Measurements from ENCODE around the gene NINL. TPM values are rescaled to one million over a fixed set of nuclear protein-coding genes. Genes with fewer than 3 reads are reported as not detected.
"Not testable (repeated sequence)": the region's sequence is repeated elsewhere in the genome, so short reads cannot be mapped to it uniquely, and the experiment has no call there.

NINL gene
- total RNA-seq, 3 donors from 2014 or later, result 0.61 to 0.71 (median 0.66) TPM

DNA sequence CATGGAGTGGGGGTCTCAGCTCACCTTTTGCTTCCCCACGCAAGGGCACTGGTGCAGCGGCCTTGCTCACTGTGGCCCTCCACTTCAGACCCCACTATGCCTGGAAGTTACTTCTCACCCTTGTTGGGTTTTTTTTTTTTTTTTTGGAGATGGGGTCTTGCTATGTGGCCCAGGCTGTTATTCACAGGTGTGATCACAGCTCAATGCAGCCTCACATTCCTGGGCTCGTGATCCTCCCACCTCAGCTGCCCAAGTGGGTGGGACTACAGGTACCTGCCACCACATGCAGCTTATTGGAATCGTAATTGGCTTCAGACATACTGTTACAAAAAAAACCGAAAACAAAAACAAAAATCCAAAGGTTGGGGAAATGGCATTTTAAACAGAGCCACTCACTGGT, 32.4 kb downstream of the NINL start:
- Mint-ChIP-seq H3K4me1 (ENCODE audit: low read depth) (no peaks in the 10 kb centered on the region), H3K9me3 (no peaks in the 10 kb centered on the region), H3K27me3 (ENCODE audit: low read depth) (no peaks in the 10 kb centered on the region), H3K36me3 (ENCODE audit: insufficient read depth) (no peaks in the 10 kb centered on the region), H3K4me3 (no peak overlapping the region)
- DNase-seq, result no peak
- no peak for ATAC-seq

DNA sequence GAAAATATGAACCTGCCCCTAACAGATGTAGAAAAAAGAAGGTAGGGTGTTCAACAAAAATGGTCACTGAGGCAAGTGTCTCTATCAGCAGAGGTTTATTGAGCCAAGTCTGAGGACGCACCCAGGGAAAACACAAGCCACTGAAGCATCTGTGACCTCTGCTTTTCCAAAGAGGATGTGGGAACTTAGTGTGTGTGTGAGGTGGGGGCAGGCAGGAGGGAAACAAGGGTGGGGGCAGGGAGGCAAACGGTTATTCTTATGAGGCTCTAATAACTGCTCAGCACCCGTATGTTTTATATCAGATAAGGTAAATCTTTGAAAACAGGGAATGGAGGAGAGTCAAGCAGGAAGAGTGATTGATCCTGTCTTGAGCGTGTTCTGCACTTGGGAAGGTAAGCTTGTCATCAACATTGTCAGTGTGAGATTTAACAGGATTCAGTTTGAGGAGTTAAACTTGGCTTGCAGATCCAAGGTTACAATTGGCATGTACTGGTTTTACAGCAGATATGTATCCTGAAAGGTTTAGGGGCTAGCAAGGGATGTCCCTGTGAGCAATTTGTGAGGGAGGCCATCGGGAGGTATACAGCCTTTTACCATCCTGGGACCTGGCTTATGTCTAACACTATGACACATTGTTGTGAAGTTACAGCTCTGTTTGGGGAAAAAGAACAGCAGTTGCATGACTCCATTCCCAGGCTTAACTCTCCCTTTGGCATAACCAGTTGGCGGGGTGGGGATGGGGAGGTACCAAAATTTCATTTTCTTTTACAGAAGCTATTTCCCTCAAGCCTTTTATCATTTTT, 33.7 kb downstream of the NINL start:
- Mint-ChIP-seq H3K9me3 (no peaks in the 10 kb centered on the region), H3K36me3 (ENCODE audit: insufficient read depth) (no peaks in the 10 kb centered on the region), H3K4me3 (no peak overlapping the region), H3K27me3 (ENCODE audit: low read depth) (no peaks in the 10 kb centered on the region), H3K4me1 (ENCODE audit: low read depth) (no peaks in the 10 kb centered on the region)
- DNase-seq (no peak), ATAC-seq (no peak)

DNA sequence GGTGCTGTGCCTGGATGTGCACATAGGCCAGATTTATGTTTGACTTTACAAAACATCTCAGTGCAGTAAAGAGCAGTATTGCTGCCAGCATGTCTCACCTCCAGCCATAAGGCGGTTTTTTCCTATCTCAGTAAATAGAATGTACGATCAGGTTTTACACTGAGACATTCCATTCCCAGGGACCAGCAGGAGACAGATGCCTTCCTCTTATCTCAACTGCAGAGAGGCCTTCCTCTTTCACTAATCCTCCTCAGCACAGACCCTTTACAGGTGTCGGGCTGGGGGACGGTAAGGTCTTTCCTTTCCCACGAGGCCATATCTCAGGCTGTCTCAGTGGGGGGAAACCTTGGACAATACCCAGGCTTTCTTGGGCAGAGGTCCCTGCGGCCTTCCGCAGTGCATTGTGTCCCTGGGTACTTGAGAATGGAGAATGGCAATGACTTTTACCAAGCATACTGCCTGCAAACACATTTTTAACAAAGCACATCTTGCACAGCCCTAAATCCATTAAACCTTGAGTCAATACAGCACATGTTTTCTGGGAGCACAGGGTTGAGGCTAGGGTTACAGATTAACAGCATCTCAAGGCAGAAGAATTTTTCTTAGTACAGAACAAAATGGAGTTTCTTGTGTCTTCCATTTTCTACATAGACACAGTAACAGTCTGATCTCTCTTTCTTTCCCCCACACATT, 34.5 kb downstream of the NINL start:
- H3K27me3 Mint-ChIP-seq (ENCODE audit: low read depth); H3K4me3 Mint-ChIP-seq; H3K9me3 Mint-ChIP-seq; ATAC-seq; H3K4me1 Mint-ChIP-seq (ENCODE audit: low read depth); DNase-seq; H3K36me3 Mint-ChIP-seq (ENCODE audit: insufficient read depth): not testable (repeated sequence)

- no peak overlapping the region for H3K4me3 Mint-ChIP-seq
- ATAC-seq, result no peak
- no peaks in the 10 kb centered on the region for H3K27me3 Mint-ChIP-seq (ENCODE audit: low read depth)
- DNase-seq, result no peak
- no peaks in the 10 kb centered on the region for H3K36me3 Mint-ChIP-seq (ENCODE audit: insufficient read depth)
- H3K4me1 Mint-ChIP-seq (ENCODE audit: low read depth), result no peaks in the 10 kb centered on the region
- no peaks in the 10 kb centered on the region for H3K9me3 Mint-ChIP-seq
These were observed 35.4 kb downstream of the NINL start for GRCh38 chr20:25549843-25550477.

DNA sequence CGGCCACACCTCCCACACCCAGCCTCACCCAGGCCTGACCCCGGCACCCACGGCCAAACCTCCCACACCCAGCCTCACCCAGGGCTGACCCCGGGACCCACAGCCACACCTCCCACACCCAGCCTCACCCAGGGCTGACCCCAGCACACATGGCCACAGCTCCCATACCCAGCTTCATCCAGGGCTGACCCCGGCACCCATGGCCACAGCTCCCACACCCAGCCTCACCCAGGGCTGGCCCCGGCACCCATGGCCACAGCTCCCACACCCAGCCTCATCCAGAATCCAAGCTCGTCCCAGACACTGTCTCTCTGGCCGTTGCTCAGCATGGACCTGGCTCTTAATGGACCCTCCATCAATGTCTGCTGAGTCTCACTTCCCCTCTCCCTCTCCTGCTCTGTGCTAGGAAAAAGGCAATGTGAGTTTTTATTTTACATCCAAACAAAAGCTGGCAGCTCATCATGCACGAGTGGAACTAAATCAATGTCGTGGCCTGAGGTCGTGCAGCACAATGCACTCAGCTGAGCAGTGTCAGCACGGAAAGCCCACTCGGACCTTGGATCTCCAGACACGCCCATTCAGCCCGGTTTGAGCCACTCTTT, 36.1 kb downstream of the NINL start:
- H3K4me3 Mint-ChIP-seq, result no peak overlapping the region
- H3K4me1 Mint-ChIP-seq (ENCODE audit: low read depth), result no peaks in the 10 kb centered on the region
- no peaks in the 10 kb centered on the region for H3K27me3 Mint-ChIP-seq (ENCODE audit: low read depth)
- ATAC-seq (no peak), DNase-seq (no peak)
- no peaks in the 10 kb centered on the region for H3K9me3 Mint-ChIP-seq
- H3K36me3 Mint-ChIP-seq (ENCODE audit: insufficient read depth), result no peaks in the 10 kb centered on the region

DNA sequence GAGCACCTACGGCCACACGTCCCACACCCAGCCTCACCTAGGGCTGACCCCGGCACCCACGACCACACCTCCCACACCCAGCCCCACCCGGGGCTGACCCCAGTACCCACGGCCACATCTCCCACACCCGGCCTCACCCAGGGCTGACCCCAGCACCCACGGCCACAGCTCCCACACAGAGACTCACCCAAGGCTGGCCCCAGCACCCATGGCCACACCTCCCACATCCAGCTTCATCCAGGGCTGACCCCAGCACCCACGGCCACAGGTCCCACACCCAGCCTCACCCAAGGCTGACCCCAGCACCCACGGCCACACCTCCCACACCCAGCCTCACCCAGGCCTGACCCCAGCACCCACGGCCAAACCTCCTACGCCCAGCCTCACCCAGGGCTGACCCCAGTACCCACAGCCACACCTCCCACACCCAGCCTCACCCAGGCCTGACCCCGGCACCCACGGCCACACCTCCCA, 36.7 kb downstream of the NINL start:
- Mint-ChIP-seq H3K27me3 (ENCODE audit: low read depth) (no peaks in the 10 kb centered on the region), H3K36me3 (ENCODE audit: insufficient read depth) (no peaks in the 10 kb centered on the region), H3K4me1 (ENCODE audit: low read depth) (no peaks in the 10 kb centered on the region), H3K9me3 (no peaks in the 10 kb centered on the region), H3K4me3 (no peak overlapping the region)
- DNase-seq (no peak), ATAC-seq (no peak)

DNA sequence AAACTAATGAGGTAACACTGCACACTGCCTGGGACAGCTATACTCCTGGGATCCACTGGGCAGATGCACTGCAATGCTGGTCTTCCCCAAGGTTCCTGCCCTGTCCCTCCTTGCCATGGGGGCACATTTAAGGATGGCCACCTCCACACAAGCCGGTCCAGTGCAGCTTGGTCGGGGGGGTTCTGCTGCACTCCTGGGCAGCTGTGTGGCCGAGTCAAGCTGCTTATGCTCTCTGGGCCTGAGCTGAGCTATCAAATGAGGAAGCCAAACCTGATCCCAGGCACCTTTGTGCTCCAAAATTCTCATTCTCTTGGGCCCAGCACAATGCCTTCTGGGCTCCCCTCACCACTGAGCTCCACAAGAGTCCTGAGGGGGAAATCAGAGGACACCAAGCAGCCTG, 37.3 kb downstream of the NINL start:
- Mint-ChIP-seq H3K9me3 (no peaks in the 10 kb centered on the region), H3K27me3 (ENCODE audit: low read depth) (no peaks in the 10 kb centered on the region), H3K36me3 (ENCODE audit: insufficient read depth) (no peaks in the 10 kb centered on the region), H3K4me1 (ENCODE audit: low read depth) (no peaks in the 10 kb centered on the region), H3K4me3 (no peak overlapping the region)
- ATAC-seq (no peak), DNase-seq (no peak)

DNA sequence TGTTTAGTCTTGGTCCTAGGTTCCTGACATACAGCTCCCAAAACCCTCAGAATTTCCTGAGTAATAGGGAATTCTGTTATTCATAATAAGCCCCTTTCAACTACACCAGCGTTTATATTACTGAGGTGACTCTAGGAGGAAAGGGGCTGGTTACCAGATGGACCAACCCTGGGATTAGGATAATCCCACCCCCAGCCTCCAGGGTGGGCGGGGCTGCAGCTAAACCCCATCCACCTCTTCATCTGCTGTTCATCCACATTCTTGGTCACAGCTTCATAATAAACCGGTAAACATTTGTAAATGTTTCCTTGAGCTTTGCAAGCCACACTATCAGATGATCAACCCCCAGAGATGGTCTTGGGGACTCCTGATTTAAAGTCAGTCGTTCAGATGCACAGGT, 38.3 kb downstream of the NINL start:
- H3K36me3 Mint-ChIP-seq (ENCODE audit: insufficient read depth), result no peaks in the 10 kb centered on the region
- no peaks in the 10 kb centered on the region for H3K27me3 Mint-ChIP-seq (ENCODE audit: low read depth)
- no peaks in the 10 kb centered on the region for H3K9me3 Mint-ChIP-seq
- DNase-seq (no peak), ATAC-seq (no peak)
- H3K4me3 Mint-ChIP-seq, result no peak overlapping the region
- no peaks in the 10 kb centered on the region for H3K4me1 Mint-ChIP-seq (ENCODE audit: low read depth)

DNA sequence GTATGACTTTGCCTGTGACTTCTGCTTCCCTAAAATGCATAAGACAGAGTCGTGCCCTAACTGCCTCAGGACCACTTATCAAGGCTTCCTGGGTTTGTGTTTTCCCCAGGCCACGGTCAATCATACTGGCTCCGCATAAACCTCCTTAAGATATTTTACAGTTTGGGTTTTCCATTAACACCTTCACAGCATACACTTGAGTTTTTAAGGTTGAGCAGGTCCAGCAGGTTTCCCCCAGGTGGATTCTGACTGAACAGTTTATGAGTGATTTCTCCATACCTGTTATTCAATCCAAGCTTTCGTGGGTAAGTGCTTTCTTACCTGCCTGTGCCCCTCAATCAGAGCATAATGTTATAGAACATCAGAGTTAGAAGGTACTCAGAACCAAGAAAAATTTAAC, 39.3 kb downstream of the NINL start:
- no peak for DNase-seq
- no peak for ATAC-seq
- H3K27me3 Mint-ChIP-seq (ENCODE audit: low read depth), result no peaks in the 10 kb centered on the region
- H3K4me1 Mint-ChIP-seq (ENCODE audit: low read depth), result no peaks in the 10 kb centered on the region
- no peaks in the 10 kb centered on the region for H3K9me3 Mint-ChIP-seq
- H3K4me3 Mint-ChIP-seq, result no peak overlapping the region
- no peaks in the 10 kb centered on the region for H3K36me3 Mint-ChIP-seq (ENCODE audit: insufficient read depth)

DNA sequence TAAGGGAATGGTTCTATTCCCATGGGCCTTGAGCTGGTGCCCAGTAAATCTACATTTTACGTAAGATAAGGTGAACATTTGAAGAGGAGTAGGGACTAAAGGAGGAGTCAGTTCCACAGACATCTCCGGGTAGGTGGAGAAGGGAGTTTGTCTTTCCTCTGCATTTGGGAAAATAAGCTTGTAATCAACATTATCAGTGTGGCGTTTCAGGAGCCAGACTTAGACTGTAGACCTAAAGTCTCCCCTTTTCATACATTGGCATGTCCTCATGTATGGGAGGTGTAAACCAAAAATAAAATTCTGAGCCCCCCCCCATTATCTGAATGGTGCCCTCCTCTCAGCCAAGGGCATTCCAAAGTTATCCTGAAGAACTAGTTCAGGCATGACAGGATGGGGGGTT, 40.2 kb downstream of the NINL start:
- H3K4me3 Mint-ChIP-seq, result no peak overlapping the region
- no peaks in the 10 kb centered on the region for H3K9me3 Mint-ChIP-seq
- DNase-seq (no peak), ATAC-seq (no peak)
- no peaks in the 10 kb centered on the region for H3K4me1 Mint-ChIP-seq (ENCODE audit: low read depth)
- H3K36me3 Mint-ChIP-seq (ENCODE audit: insufficient read depth), result no peaks in the 10 kb centered on the region
- H3K27me3 Mint-ChIP-seq (ENCODE audit: low read depth), result no peaks in the 10 kb centered on the region

- no peaks in the 10 kb centered on the region for H3K27me3 Mint-ChIP-seq (ENCODE audit: low read depth)
- H3K4me1 Mint-ChIP-seq (ENCODE audit: low read depth), result no peaks in the 10 kb centered on the region
- H3K36me3 Mint-ChIP-seq (ENCODE audit: insufficient read depth), result no peaks in the 10 kb centered on the region
- no peak for DNase-seq
- H3K4me3 Mint-ChIP-seq, result no peak overlapping the region
- no peak for ATAC-seq
- H3K9me3 Mint-ChIP-seq, result no peaks in the 10 kb centered on the region
These were observed 40.6 kb downstream of the NINL start for GRCh38 chr20:25544734-25545133.

DNA sequence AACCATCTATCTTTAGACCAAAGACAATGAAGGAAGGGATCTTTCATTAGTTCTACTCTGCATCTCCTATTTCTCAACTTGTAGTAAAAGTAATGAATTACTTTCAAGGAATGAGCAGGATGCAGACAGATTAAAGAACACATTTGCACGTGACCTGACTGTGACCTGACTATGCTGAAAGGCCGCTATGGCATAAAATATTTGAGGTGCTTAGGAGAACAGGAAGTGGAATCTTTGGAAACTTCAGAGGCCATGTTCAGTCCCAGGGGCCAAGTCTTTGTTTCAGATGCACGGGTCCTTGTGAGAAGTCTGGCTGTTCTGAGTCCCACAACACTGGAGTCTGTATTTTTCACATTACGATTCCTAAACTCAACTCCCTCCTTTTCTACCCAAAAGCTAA, 41.0 kb downstream of the NINL start:
- DNase-seq, result no peak
- no peaks in the 10 kb centered on the region for H3K4me1 Mint-ChIP-seq (ENCODE audit: low read depth)
- no peak overlapping the region for H3K4me3 Mint-ChIP-seq
- no peaks in the 10 kb centered on the region for H3K27me3 Mint-ChIP-seq (ENCODE audit: low read depth)
- no peak for ATAC-seq
- H3K36me3 Mint-ChIP-seq (ENCODE audit: insufficient read depth), result no peaks in the 10 kb centered on the region
- no peaks in the 10 kb centered on the region for H3K9me3 Mint-ChIP-seq

DNA sequence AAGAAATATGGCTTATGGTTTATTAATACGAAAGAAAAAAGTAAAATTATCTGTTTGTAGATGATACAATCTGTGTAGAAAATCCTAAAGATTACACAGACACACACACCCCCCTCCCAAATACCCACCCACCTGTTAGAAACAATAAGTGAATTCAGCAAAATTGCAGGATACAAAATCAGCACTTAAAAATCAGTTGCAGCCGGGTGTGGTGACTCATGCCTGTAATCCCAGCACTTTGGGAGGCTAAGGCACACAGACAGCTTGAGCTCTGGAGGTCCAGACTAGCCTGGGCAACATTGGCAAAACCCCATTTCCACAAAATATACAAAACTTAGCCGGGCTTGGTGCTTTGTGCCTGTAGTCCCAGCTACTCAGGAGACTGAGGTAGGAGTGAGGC, 42.3 kb downstream of the NINL start:
- Mint-ChIP-seq H3K27me3 (ENCODE audit: low read depth) (no peaks in the 10 kb centered on the region), H3K4me1 (ENCODE audit: low read depth) (no peaks in the 10 kb centered on the region), H3K36me3 (ENCODE audit: insufficient read depth) (no peaks in the 10 kb centered on the region), H3K9me3 (no peaks in the 10 kb centered on the region), H3K4me3 (no peak overlapping the region)
- DNase-seq (no peak), ATAC-seq (no peak)

- H3K36me3 Mint-ChIP-seq (ENCODE audit: insufficient read depth), result no peaks in the 10 kb centered on the region
- ATAC-seq (no peak), DNase-seq (no peak)
- H3K9me3 Mint-ChIP-seq, result no peaks in the 10 kb centered on the region
- no peaks in the 10 kb centered on the region for H3K27me3 Mint-ChIP-seq (ENCODE audit: low read depth)
- no peak overlapping the region for H3K4me3 Mint-ChIP-seq
- no peaks in the 10 kb centered on the region for H3K4me1 Mint-ChIP-seq (ENCODE audit: low read depth)
These were observed 43.7 kb downstream of the NINL start for GRCh38 chr20:25541676-25542075.
